OCI-LY3 (cell line): ENCODE measurements around the gene MZB1.

Source experiments
- CTCF ChIP-seq: fragments of 200-600, 300-600 bp; sonication (generic); IDR thresholded peaks from 2 replicates; pipeline ENCODE4 v1.5.1; 2014; ENCODE audit warnings: antibody characterized with exemption, low read length, low read depth
- EZH2phosphoT487 ChIP-seq: fragments of 200-600 bp; shearing (Covaris generic); IDR thresholded peaks from 2 replicates; pipeline ENCODE4 v1.6.1; 2018; ENCODE audit warnings: antibody characterized with exemption, mixed run types, low read depth

- TF ChIP-seq CTCF (no peak), EZH2phosphoT487 (no peak)
These were observed 35.5 kb downstream of the MZB1 start for GRCh38 chr5:139354186-139354585.
